Hepatocyte (in vitro differentiated cells): ENCODE measurements around the gene ARAF. TPM values are rescaled to one million over a fixed set of nuclear protein-coding genes. Genes with fewer than 3 reads are reported as not detected.

Experiments used
- DNase-seq: peaks from one replicate; pipeline ENCODE4 v3.0.0-alpha.2; 2016; ENCODE audit warnings: low spot score
- H2AFZ ChIP-seq: fragments of 200-600 bp; sonication (generic); 2 replicates; pipeline ENCODE4 v1.6.0; 2016; ENCODE audit warnings: antibody characterized with exemption, mild to moderate bottlenecking
- H3K27ac ChIP-seq: fragments of 200-600 bp; sonication (generic); 2 replicates; pipeline ENCODE4 v1.5.1; 2016; ENCODE audit warnings: mild to moderate bottlenecking
- H3K27me3 ChIP-seq: fragments of 200-600 bp; sonication (generic); 2 replicates; pipeline ENCODE4 v1.6.1; 2016
- H3K36me3 ChIP-seq: fragments of 200-600 bp; sonication (generic); replicated peaks from 2 replicates; pipeline ENCODE4 v1.5.1; 2016; ENCODE audit warnings: low read depth; ENCODE audit not compliant: insufficient read depth
- H3K4me1 ChIP-seq: fragments of 200-600 bp; sonication (generic); 2 replicates; pipeline ENCODE4 v1.5.1; 2016; ENCODE audit warnings: mild to moderate bottlenecking, moderate library complexity; ENCODE audit not compliant: insufficient read depth
- H3K4me2 ChIP-seq: fragments of 200-600 bp; sonication (generic); 2 replicates; pipeline ENCODE4 v1.6.0; 2016
- H3K4me3 ChIP-seq: fragments of 200-600 bp; sonication (generic); 2 replicates; pipeline ENCODE4 v1.5.1; 2016; ENCODE audit warnings: mild to moderate bottlenecking
- H3K79me2 ChIP-seq: fragments of 200-600 bp; sonication (generic); 2 replicates; pipeline ENCODE4 v1.6.0; 2017; ENCODE audit warnings: mild to moderate bottlenecking
- H3K9me2 ChIP-seq: fragments of 200-600 bp; sonication (generic); replicated peaks from 2 replicates; pipeline ENCODE4 v1.6.0; 2017; ENCODE audit warnings: mild to moderate bottlenecking; ENCODE audit not compliant: insufficient read depth
- H3K9me3 ChIP-seq: fragments of 200-600 bp; sonication (generic); 2 replicates; pipeline ENCODE4 v1.5.1; 2016; ENCODE audit warnings: low read depth, mild to moderate bottlenecking
- H4K20me1 ChIP-seq: fragments of 200-600 bp; sonication (generic); 2 replicates; pipeline ENCODE4 v1.6.0; 2016; ENCODE audit warnings: mild to moderate bottlenecking; ENCODE audit not compliant: insufficient read depth, poor library complexity, severe bottlenecking
- CTCF ChIP-seq: fragments of 200-600 bp; sonication (generic); IDR thresholded peaks from 2 replicates; pipeline ENCODE4 v1.5.1; 2016; ENCODE audit warnings: antibody characterized with exemption, mild to moderate bottlenecking; ENCODE audit not compliant: poor library complexity
- EZH2 ChIP-seq: fragments of 200-600 bp; sonication (generic); IDR thresholded peaks from 2 replicates; pipeline ENCODE4 v1.6.1; 2016; ENCODE audit warnings: antibody characterized with exemption, mild to moderate bottlenecking, borderline replicate concordance
- EZH2phosphoT487 ChIP-seq: fragments of 200-600 bp; sonication (generic); IDR thresholded peaks from one replicate; pipeline ENCODE4 v1.6.1; 2018; ENCODE audit warnings: antibody characterized with exemption, mild to moderate bottlenecking, low read depth, moderate library complexity; ENCODE audit not compliant: unreplicated experiment, severe bottlenecking
- WGBS: methylation state at CpG from one replicate; pipeline ENCODE4 v1.1.6; 2016; ENCODE audit warnings: low lambda C conversion rate; ENCODE audit errors: missing lambda C conversion rate; 5-methylcytosine and 5-hydroxymethylcytosine counted together
- polyA plus RNA-seq: library from polyadenylated mRNA; unstranded; fragments of >200 nt; fragmentation: Nextera tagmentation; extraction: Ambion mirVana; gene quantifications from 2 replicates; pipeline ENCODE4 v1.2.1, GENCODE V29; 2016
- total RNA-seq: library from RNA; depleted of rRNA; stranded (reverse); fragments of >200 nt; gene quantifications from 2 replicates; pipeline ENCODE4 v1.2.3, GENCODE V29; 2014

The ARAF gene
- total and polyA plus RNA-seq, 2 experiments from 2014 or later: 29.8 to 89.6 TPM

DNA sequence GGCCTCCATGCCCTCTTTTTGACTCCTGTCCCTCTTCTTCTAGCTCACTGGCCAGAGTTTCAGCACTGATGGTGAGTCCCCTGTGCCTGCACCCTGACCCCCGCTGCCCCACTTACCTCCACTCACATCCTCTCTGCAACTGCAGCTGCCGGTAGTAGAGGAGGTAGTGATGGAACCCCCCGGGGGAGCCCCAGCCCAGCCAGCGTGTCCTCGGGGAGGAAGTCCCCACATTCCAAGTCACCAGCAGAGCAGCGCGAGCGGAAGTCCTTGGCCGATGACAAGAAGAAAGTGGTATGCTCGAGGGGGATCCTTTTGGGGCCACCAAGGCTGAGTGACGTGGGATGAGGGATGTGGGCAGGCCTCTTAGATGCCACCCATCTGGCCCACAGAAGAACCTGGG, 5.8 kb downstream of the ARAF start:
- Histone ChIP-seq H3K4me1 (no peaks in the 10 kb centered on the region), H3K4me3 (no peak overlapping the region), H4K20me1 (no peaks in the 10 kb centered on the region), H3K27me3 (no peaks in the 10 kb centered on the region), H3K4me2 (no peak overlapping the region), H3K36me3 (no peaks in the 10 kb centered on the region), H3K27ac (no peak overlapping the region), H3K79me2 (peaks cover 6% of the 10 kb centered on the region), H3K9me2 (no peaks in the 10 kb centered on the region), H2AFZ (no peak overlapping the region), H3K9me3 (no peaks in the 10 kb centered on the region)
- WGBS: 92% methylated on average over 11 of the region's 11 CpGs
- no peak for TF ChIP-seq EZH2
- no peak for TF ChIP-seq EZH2phosphoT487
- TF ChIP-seq CTCF: no peak
- DNase-seq: no peak

DNA sequence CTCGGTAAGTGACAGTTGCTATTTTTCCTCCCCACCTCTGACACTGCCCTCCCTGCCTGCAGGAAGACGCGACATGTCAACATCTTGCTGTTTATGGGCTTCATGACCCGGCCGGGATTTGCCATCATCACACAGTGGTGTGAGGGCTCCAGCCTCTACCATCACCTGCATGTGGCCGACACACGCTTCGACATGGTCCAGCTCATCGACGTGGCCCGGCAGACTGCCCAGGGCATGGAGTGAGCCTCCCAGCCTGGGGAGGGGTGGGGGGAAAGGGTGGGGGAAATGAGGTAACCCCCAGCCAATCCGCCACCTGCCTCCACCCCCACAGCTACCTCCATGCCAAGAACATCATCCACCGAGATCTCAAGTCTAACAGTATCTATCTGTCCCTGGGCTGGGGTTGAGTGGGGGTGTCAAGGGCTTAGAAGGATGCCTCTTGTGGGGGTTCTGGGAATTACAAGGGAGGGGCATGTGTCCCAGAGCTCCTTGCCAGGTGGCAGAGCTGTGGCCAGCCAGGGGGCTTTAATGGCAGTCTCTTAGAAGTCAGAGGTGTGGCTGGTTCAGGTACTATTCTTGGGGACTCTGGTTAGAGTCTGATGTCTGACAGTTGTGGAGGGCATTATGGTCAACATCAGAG, 7.8 kb downstream of the ARAF start:
- Histone ChIP-seq H3K4me2 (no peak overlapping the region), H3K79me2 (no peaks in the 10 kb centered on the region), H3K27ac (no peak overlapping the region), H2AFZ (no peak overlapping the region), H4K20me1 (no peaks in the 10 kb centered on the region), H3K27me3 (no peaks in the 10 kb centered on the region), H3K9me2 (no peaks in the 10 kb centered on the region), H3K9me3 (no peaks in the 10 kb centered on the region), H3K4me1 (no peaks in the 10 kb centered on the region), H3K4me3 (no peak overlapping the region), H3K36me3 (no peaks in the 10 kb centered on the region)
- TF ChIP-seq CTCF: peak; percentile 11
- no peak for TF ChIP-seq EZH2
- no peak for DNase-seq
- 92% methylated on average over 13 of the region's 13 CpGs for WGBS

GRCh38 chrX:47570794-47571193, 9.8 kb downstream of the ARAF start:
- Histone ChIP-seq H3K4me2 (no peak overlapping the region), H2AFZ (no peak overlapping the region), H3K27me3 (no peaks in the 10 kb centered on the region), H3K4me3 (no peak overlapping the region), H3K9me2 (no peaks in the 10 kb centered on the region), H3K27ac (no peak overlapping the region), H3K9me3 (no peaks in the 10 kb centered on the region), H4K20me1 (no peaks in the 10 kb centered on the region), H3K4me1 (peaks cover 4% of the 10 kb centered on the region), H3K79me2 (no peaks in the 10 kb centered on the region), H3K36me3 (no peaks in the 10 kb centered on the region)
- TF ChIP-seq CTCF: no peak
- TF ChIP-seq EZH2: no peak
- no peak for TF ChIP-seq EZH2phosphoT487
- no peak for DNase-seq
- WGBS: 81% methylated on average over 8 of the region's 8 CpGs

DNA sequence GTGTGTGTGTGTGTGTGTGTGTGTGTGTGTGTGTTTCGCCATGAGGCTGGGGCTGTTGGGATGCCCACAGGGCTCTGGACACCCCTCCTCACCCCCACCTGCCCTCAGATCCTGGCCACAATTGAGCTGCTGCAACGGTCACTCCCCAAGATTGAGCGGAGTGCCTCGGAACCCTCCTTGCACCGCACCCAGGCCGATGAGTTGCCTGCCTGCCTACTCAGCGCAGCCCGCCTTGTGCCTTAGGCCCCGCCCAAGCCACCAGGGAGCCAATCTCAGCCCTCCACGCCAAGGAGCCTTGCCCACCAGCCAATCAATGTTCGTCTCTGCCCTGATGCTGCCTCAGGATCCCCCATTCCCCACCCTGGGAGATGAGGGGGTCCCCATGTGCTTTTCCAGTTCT, 10.2 kb downstream of the ARAF start:
- Histone ChIP-seq H3K27ac (no peak overlapping the region), H3K27me3 (no peaks in the 10 kb centered on the region), H3K4me2 (no peak overlapping the region), H3K4me1 (peaks cover 4% of the 10 kb centered on the region), H3K9me2 (no peaks in the 10 kb centered on the region), H2AFZ (no peak overlapping the region), H4K20me1 (no peaks in the 10 kb centered on the region), H3K36me3 (no peaks in the 10 kb centered on the region), H3K4me3 (no peak overlapping the region), H3K9me3 (no peaks in the 10 kb centered on the region), H3K79me2 (no peaks in the 10 kb centered on the region)
- 87% methylated on average over 11 of the region's 11 CpGs for WGBS
- TF ChIP-seq EZH2: no peak
- no peak for TF ChIP-seq CTCF
- TF ChIP-seq EZH2phosphoT487: no peak
- no peak for DNase-seq
